Measurements from ENCODE around the gene RORB. TPM values are rescaled to one million over a fixed set of nuclear protein-coding genes. Genes with fewer than 3 reads are reported as not detected.

The RORB gene
- polyA plus RNA-seq, 3 donors: not detected

GRCh38 chr9:74512416-74512815 lies 15.3 kb downstream of the RORB start:
- no peaks in the 10 kb centered on the region for H3K36me3 ChIP-seq (replicated peaks in 1 of 2; ENCODE audit: control insufficient read depth in 1 of 2, insufficient read depth in 2 of 2, low read length in 2 of 2)
- no peak overlapping the region for H3K27ac Mint-ChIP-seq
- no peaks in the 10 kb centered on the region for H3K4me1 ChIP-seq (ENCODE audit: control insufficient read depth in 1 of 2, insufficient read depth in 2 of 2, low read length in 2 of 2)
- WGBS (ENCODE audit: insufficient coverage): no CpG with 5 or more reads among the region's 1 CpG
- intact Hi-C loops (cut with micrococcal nuclease): no loop called here
- no peak overlapping the region for H3K4me3 Mint-ChIP-seq
- no peaks in the 10 kb centered on the region for H4K20me1 ChIP-seq (ENCODE audit: insufficient read depth, low read length)
- H3K27me3 Mint-ChIP-seq (ENCODE audit: low read depth in 3 of 3): peaks cover 3 to 9% (median 3%) of the 10 kb centered on the region in 3 donors
- H2AFZ ChIP-seq (ENCODE audit: insufficient read depth, low read depth, low read length, poor library complexity, severe bottlenecking): no peak overlapping the region
- no peaks in the 10 kb centered on the region for H3K4me1 Mint-ChIP-seq
- H3K27me3 ChIP-seq (ENCODE audit: control insufficient read depth in 2 of 2, insufficient read depth in 2 of 2, low read length in 2 of 2): peaks cover 2 to 7% of the 10 kb centered on the region in 2 donors
- no peak overlapping the region for H3K27ac ChIP-seq (ENCODE audit: low read depth in 1 of 2, low read length in 2 of 2)
- no peaks in the 10 kb centered on the region for H3K9me3 ChIP-seq (replicated peaks in 1 of 2; ENCODE audit: control insufficient read depth in 1 of 2, insufficient read depth in 1 of 2, low read length in 2 of 2)
- no peak overlapping the region for H3K4me2 ChIP-seq (replicated peaks; ENCODE audit: extremely low read depth, low read length, poor library complexity, severe bottlenecking)
- H3K9ac ChIP-seq (ENCODE audit: insufficient read depth, low read length, poor library complexity, severe bottlenecking): no peak overlapping the region
- TF ChIP-seq, protein P1, sequence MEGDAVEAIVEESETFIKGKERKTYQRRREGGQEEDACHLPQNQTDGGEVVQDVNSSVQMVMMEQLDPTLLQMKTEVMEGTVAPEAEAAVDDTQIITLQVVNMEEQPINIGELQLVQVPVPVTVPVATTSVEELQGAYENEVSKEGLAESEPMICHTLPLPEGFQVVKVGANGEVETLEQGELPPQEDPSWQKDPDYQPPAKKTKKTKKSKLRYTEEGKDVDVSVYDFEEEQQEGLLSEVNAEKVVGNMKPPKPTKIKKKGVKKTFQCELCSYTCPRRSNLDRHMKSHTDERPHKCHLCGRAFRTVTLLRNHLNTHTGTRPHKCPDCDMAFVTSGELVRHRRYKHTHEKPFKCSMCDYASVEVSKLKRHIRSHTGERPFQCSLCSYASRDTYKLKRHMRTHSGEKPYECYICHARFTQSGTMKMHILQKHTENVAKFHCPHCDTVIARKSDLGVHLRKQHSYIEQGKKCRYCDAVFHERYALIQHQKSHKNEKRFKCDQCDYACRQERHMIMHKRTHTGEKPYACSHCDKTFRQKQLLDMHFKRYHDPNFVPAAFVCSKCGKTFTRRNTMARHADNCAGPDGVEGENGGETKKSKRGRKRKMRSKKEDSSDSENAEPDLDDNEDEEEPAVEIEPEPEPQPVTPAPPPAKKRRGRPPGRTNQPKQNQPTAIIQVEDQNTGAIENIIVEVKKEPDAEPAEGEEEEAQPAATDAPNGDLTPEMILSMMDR (IDR thresholded peaks at IDR 0.05): no peak
- no peaks in the 10 kb centered on the region for H3K79me2 ChIP-seq (ENCODE audit: insufficient read depth, low read length)
- no peaks in the 10 kb centered on the region for H3K9me3 Mint-ChIP-seq
- H3K36me3 Mint-ChIP-seq: no peaks in the 10 kb centered on the region
- no peak for DNase-seq
- no peak overlapping the region for H3K4me3 ChIP-seq (replicated peaks in 1 of 3; ENCODE audit: low read depth in 2 of 3, low read length in 3 of 3)

GRCh38 chr9:74513221-74513620 lies 16.1 kb downstream of the RORB start:
- intact Hi-C loops (cut with micrococcal nuclease): no loop called here

More at GRCh38 chr9:74513221-74513620, 16.1 kb downstream of the RORB start:
- H3K27ac Mint-ChIP-seq: no peak overlapping the region
- no peak overlapping the region for H3K4me2 ChIP-seq (replicated peaks; ENCODE audit: extremely low read depth, low read length, poor library complexity, severe bottlenecking)
- peaks cover 2 to 7% of the 10 kb centered on the region in 2 donors for H3K27me3 ChIP-seq (ENCODE audit: control insufficient read depth in 2 of 2, insufficient read depth in 2 of 2, low read length in 2 of 2)
- no CpG with 5 or more reads among the region's 4 CpGs for WGBS (ENCODE audit: insufficient coverage)
- H3K27ac ChIP-seq (ENCODE audit: low read depth in 1 of 2, low read length in 2 of 2): no peak overlapping the region
- no peak for DNase-seq
- H3K4me1 Mint-ChIP-seq: no peaks in the 10 kb centered on the region
- peaks cover 3 to 9% (median 3%) of the 10 kb centered on the region in 3 donors for H3K27me3 Mint-ChIP-seq (ENCODE audit: low read depth in 3 of 3)
- H3K36me3 Mint-ChIP-seq: no peaks in the 10 kb centered on the region
- H3K36me3 ChIP-seq (replicated peaks in 1 of 2; ENCODE audit: control insufficient read depth in 1 of 2, insufficient read depth in 2 of 2, low read length in 2 of 2): no peaks in the 10 kb centered on the region
- H3K4me1 ChIP-seq (ENCODE audit: control insufficient read depth in 1 of 2, insufficient read depth in 2 of 2, low read length in 2 of 2): no peaks in the 10 kb centered on the region
- no peak overlapping the region for H3K4me3 Mint-ChIP-seq
- no peak overlapping the region for H3K9ac ChIP-seq (ENCODE audit: insufficient read depth, low read length, poor library complexity, severe bottlenecking)
- H3K4me3 ChIP-seq (replicated peaks in 1 of 3; ENCODE audit: low read depth in 2 of 3, low read length in 3 of 3): no peak overlapping the region
- no peak overlapping the region for H2AFZ ChIP-seq (ENCODE audit: insufficient read depth, low read depth, low read length, poor library complexity, severe bottlenecking)
- H3K9me3 Mint-ChIP-seq: no peaks in the 10 kb centered on the region
- H3K79me2 ChIP-seq (ENCODE audit: insufficient read depth, low read length): no peaks in the 10 kb centered on the region
- H3K9me3 ChIP-seq (replicated peaks in 1 of 2; ENCODE audit: control insufficient read depth in 1 of 2, insufficient read depth in 1 of 2, low read length in 2 of 2): no peaks in the 10 kb centered on the region
- TF ChIP-seq, protein P1 (IDR thresholded peaks at IDR 0.05): no peak
- H4K20me1 ChIP-seq (ENCODE audit: insufficient read depth, low read length): no peaks in the 10 kb centered on the region
